ENCODE results near the gene PPM1B. TPM values are rescaled to one million over a fixed set of nuclear protein-coding genes. Genes with fewer than 3 reads are reported as not detected.

PPM1B gene
- total and polyA plus RNA-seq, 2 donors (not counting 1 experiment from before 2014, with no cell fraction given) = 15.3 to 81.4 TPM

- Histone ChIP-seq H2AFZ (ENCODE audit: insufficient read depth, low read depth, low read length, poor library complexity, severe bottlenecking) (no peak overlapping the region), H3K4me1 (ENCODE audit: control insufficient read depth in 2 of 2, insufficient read depth in 2 of 2, low read length in 2 of 2) (no peaks in the 10 kb centered on the region), H3K4me3 (ENCODE audit: control extremely low read depth in 1 of 5, extremely low read depth in 1 of 5, insufficient read depth in 1 of 5, low read depth in 2 of 5, low read length in 4 of 5) (no peak overlapping the region), H3K9ac (ENCODE audit: low read length) (no peak overlapping the region), H3K27me3 (replicated peaks in 1 of 4; ENCODE audit: control extremely low read depth in 1 of 4, control insufficient read depth in 3 of 4, insufficient read depth in 4 of 4, low read length in 3 of 4) (no peaks in the 10 kb centered on the region), H4K20me1 (ENCODE audit: control insufficient read depth, insufficient read depth, low read length, poor library complexity, severe bottlenecking) (peaks cover 46% of the 10 kb centered on the region), H3K4me2 (replicated peaks; ENCODE audit: low read depth, low read length, poor library complexity, severe bottlenecking) (no peak overlapping the region), H3K9me3 (ENCODE audit: control extremely low read depth in 1 of 3, control insufficient read depth in 2 of 3, insufficient read depth in 1 of 3, low read length in 2 of 3) (peaks cover 0 to 11% (median 0%) of the 10 kb centered on the region in 3 donors), H3K27ac (ENCODE audit: low read length in 2 of 2) (no peak overlapping the region), H3K79me2 (ENCODE audit: control insufficient read depth, insufficient read depth, low read length) (peaks cover 74% of the 10 kb centered on the region), H3K36me3 (replicated peaks in 1 of 2; ENCODE audit: control extremely low read depth in 1 of 2, control insufficient read depth in 1 of 2, extremely low read depth in 1 of 2, insufficient read depth in 2 of 2, low read length in 1 of 2) (peaks cover 19 to 33% of the 10 kb centered on the region in 2 experiments)
- ChIA-PET CTCF (no interaction called here), POLR2A (no interaction called here)
- TF ChIP-seq CTCF (IDR thresholded peaks at IDR 0.05) (no peak), EZH2 (IDR thresholded peaks at IDR 0.05; ENCODE audit: borderline replicate concordance, insufficient read depth, low read depth, low read length, poor library complexity, severe bottlenecking) (no peak)
- no peak for ATAC-seq (ENCODE audit: low read depth)
- Mint-ChIP-seq H3K27me3 (no peaks in the 10 kb centered on the region), H3K4me3 (no peak overlapping the region), H3K27ac (no peak overlapping the region), H3K4me1 (no peaks in the 10 kb centered on the region), H3K9me3 (ENCODE audit: insufficient read depth) (no peaks in the 10 kb centered on the region)
- WGBS (ENCODE audit: insufficient coverage) = no CpG with 5 or more reads among the region's 4 CpGs
- DNase-seq = no peak
- intact Hi-C loops (cut with micrococcal nuclease) = no loop called here
Measured at GRCh38 chr2:44212302-44212701, 43.6 kb downstream of the PPM1B start.

GRCh38 chr2:44215827-44216226 lies 47.2 kb downstream of the PPM1B start:
- Mint-ChIP-seq H3K27me3 (no peaks in the 10 kb centered on the region), H3K4me1 (no peaks in the 10 kb centered on the region), H3K4me3 (no peak overlapping the region), H3K27ac (no peak overlapping the region), H3K9me3 (ENCODE audit: insufficient read depth) (no peaks in the 10 kb centered on the region)
- ChIA-PET POLR2A (no interaction called here), CTCF (interaction anchor here (0.6 kb wide), 1 partner anchor 12 kb away, joined by 3 read pairs; no protein-coding TSS in a partner anchor)
- no peak for DNase-seq
- Histone ChIP-seq H3K4me2 (replicated peaks; ENCODE audit: low read depth, low read length, poor library complexity, severe bottlenecking) (no peak overlapping the region), H3K4me3 (ENCODE audit: control extremely low read depth in 1 of 5, extremely low read depth in 1 of 5, insufficient read depth in 1 of 5, low read depth in 2 of 5, low read length in 4 of 5) (no peak overlapping the region), H3K27me3 (replicated peaks in 1 of 4; ENCODE audit: control extremely low read depth in 1 of 4, control insufficient read depth in 3 of 4, insufficient read depth in 4 of 4, low read length in 3 of 4) (no peaks in the 10 kb centered on the region), H3K9me3 (ENCODE audit: control extremely low read depth in 1 of 3, control insufficient read depth in 2 of 3, insufficient read depth in 1 of 3, low read length in 2 of 3) (no peaks in the 10 kb centered on the region), H3K4me1 (ENCODE audit: control insufficient read depth in 2 of 2, insufficient read depth in 2 of 2, low read length in 2 of 2) (no peaks in the 10 kb centered on the region), H3K27ac (ENCODE audit: low read length in 2 of 2) (no peak overlapping the region), H3K36me3 (replicated peaks in 1 of 2; ENCODE audit: control extremely low read depth in 1 of 2, control insufficient read depth in 1 of 2, extremely low read depth in 1 of 2, insufficient read depth in 2 of 2, low read length in 1 of 2) (peaks cover 18 to 35% of the 10 kb centered on the region in 2 experiments), H2AFZ (ENCODE audit: insufficient read depth, low read depth, low read length, poor library complexity, severe bottlenecking) (no peak overlapping the region), H3K79me2 (ENCODE audit: control insufficient read depth, insufficient read depth, low read length) (peaks cover 49% of the 10 kb centered on the region), H4K20me1 (ENCODE audit: control insufficient read depth, insufficient read depth, low read length, poor library complexity, severe bottlenecking) (peaks cover 25% of the 10 kb centered on the region), H3K9ac (ENCODE audit: low read length) (no peak overlapping the region)
- TF ChIP-seq CTCF (IDR thresholded peaks at IDR 0.05) (no peak), EZH2 (IDR thresholded peaks at IDR 0.05; ENCODE audit: borderline replicate concordance, insufficient read depth, low read depth, low read length, poor library complexity, severe bottlenecking) (no peak)
- no peak for ATAC-seq (ENCODE audit: low read depth)
- WGBS (ENCODE audit: insufficient coverage) = 100% methylated on average over 2 of the region's 2 CpGs
- intact Hi-C loops (cut with micrococcal nuclease) = no loop called here
